CD1c-positive myeloid dendritic cell (primary cell): Measurements from ENCODE around the gene UBE2D3.

Experiments
- DNase-seq: peaks from one replicate; pipeline ENCODE4 v3.0.0-alpha.2; 2016; ENCODE audit errors: extremely low spot score

Gene UBE2D3

GRCh38 chr4:102758241-102759160 is 68.8 kb downstream of the UBE2D3 start:
- DNase-seq, result peak; percentile 78

GRCh38 chr4:102757681-102758080 is 69.7 kb downstream of the UBE2D3 start:
- peak; percentile 19 for DNase-seq

GRCh38 chr4:102754044-102754443 is 73.3 kb downstream of the UBE2D3 start:
- no peak for DNase-seq

GRCh38 chr4:102751941-102752340 is 75.4 kb downstream of the UBE2D3 start:
- DNase-seq, result peak; percentile 54
